HepG2 (cell line): Measurements from ENCODE around the gene ATRAID. TPM values are rescaled to one million over a fixed set of nuclear protein-coding genes. Genes with fewer than 3 reads are reported as not detected.

Experiments used
- CHCHD3 ChIP-seq: sonication (generic); formaldehyde crosslinking; IDR thresholded peaks from 2 replicates; pipeline ENCODE4 v1.8.0; 2022; ENCODE audit warnings: mild to moderate bottlenecking, missing genetic modification reagents, moderate library complexity
- FOXA3 ChIP-seq: IDR thresholded peaks from 2 replicates; pipeline ENCODE4 v1.6.1; 2016; ENCODE audit warnings: missing genetic modification reagents, missing compliant biosample characterization
- HDAC1 ChIP-seq: sonication (generic); formaldehyde crosslinking; IDR thresholded peaks from 2 replicates; pipeline ENCODE4 v1.5.1; 2020; ENCODE audit warnings: mild to moderate bottlenecking, missing genetic modification reagents
- KDM2A ChIP-seq: sonication (generic); formaldehyde crosslinking; IDR thresholded peaks from 2 replicates; pipeline ENCODE4 v1.4.0; 2020; ENCODE audit warnings: low read depth, missing genetic modification reagents, borderline replicate concordance
- MAFK ChIP-seq, 2 experiments: IDR thresholded peaks in 1 of 2; conservative IDR thresholded peaks in 1 of 2; 2 replicates each; pipeline ENCODE4 v1.6.1; 2011; ENCODE audit warnings: improper control_type of control experiment in 2 of 2, low read length in 2 of 2
- MAZ ChIP-seq, 2 experiments: sonication (generic) in 1 of 2; formaldehyde crosslinking in 1 of 2; IDR thresholded peaks; 2 replicates each; pipeline versions ENCODE4 v1.5.0 to v1.6.1; 2012 to 2020; ENCODE audit warnings: low read depth in 2 of 2, mild to moderate bottlenecking in 2 of 2, borderline replicate concordance in 1 of 2, improper control_type of control experiment in 1 of 2, low read length in 1 of 2, missing genetic modification reagents in 1 of 2, moderate library complexity in 1 of 2
- PPARG ChIP-seq: conservative IDR thresholded peaks from 2 replicates; pipeline ENCODE4 v1.6.1; 2016; ENCODE audit warnings: missing biosample characterization, missing genetic modification reagents
- RNF2 ChIP-seq: fragments of 450-650 bp; conservative IDR thresholded peaks from 2 replicates; pipeline ENCODE4 v1.6.1; 2016; ENCODE audit warnings: low read depth
- TARDBP ChIP-seq: sonication (generic); formaldehyde crosslinking; IDR thresholded peaks from 2 replicates; pipeline ENCODE4 v1.8.0; 2022; ENCODE audit warnings: mild to moderate bottlenecking, missing genetic modification reagents
- ZFP36 ChIP-seq: fragments of 150-350 bp; IDR thresholded peaks from 2 replicates; pipeline ENCODE4 v1.6.1; 2018; ENCODE audit warnings: borderline replicate concordance, low read length, low read depth; ENCODE audit not compliant: partially characterized antibody
- ZNF142 ChIP-seq: sonication (generic); formaldehyde crosslinking; IDR thresholded peaks from 2 replicates; pipeline ENCODE4 v1.4.0; 2020; ENCODE audit warnings: missing genetic modification reagents
- ZNF329 ChIP-seq: sonication (generic); formaldehyde crosslinking; IDR thresholded peaks from 2 replicates; pipeline ENCODE4 v1.9.0; 2021; ENCODE audit warnings: low read depth, mild to moderate bottlenecking, missing genetic modification reagents
- ZNF563 ChIP-seq: sonication (generic); formaldehyde crosslinking; IDR thresholded peaks from 2 replicates; pipeline ENCODE4 v1.8.0; 2022; ENCODE audit warnings: mild to moderate bottlenecking, moderate library complexity, missing genetic modification reagents
- ZNF674 ChIP-seq: sonication (generic); formaldehyde crosslinking; IDR thresholded peaks from 2 replicates; pipeline ENCODE4 v1.5.0; 2020; ENCODE audit warnings: low read depth, mild to moderate bottlenecking, missing genetic modification reagents
- ZNF691 ChIP-seq: sonication (generic); formaldehyde crosslinking; IDR thresholded peaks from 2 replicates; pipeline ENCODE4 v1.4.0; 2020; ENCODE audit warnings: missing genetic modification reagents, low read depth, mild to moderate bottlenecking, borderline replicate concordance
- ZNF816 ChIP-seq: sonication (generic); formaldehyde crosslinking; IDR thresholded peaks from 2 replicates; pipeline ENCODE4 v1.8.0; 2022; ENCODE audit warnings: missing genetic modification reagents, mild to moderate bottlenecking, borderline replicate concordance
- polyA plus RNA-seq, 8 experiments: library from polyadenylated mRNA; depleted of rRNA in 3 of 8; stranded (reverse) in 7 of 8; unstranded in 1 of 8; fragments of >200 nt; fragmentation: Illumina TruSeq in 4 of 8; extraction: Trizol in 4 of 8; gene quantifications; 2 replicates each; pipeline versions ENCODE4 v1.2.1 to v1.2.3, GENCODE V29; 2011 to 2016; ENCODE audit warnings: low read depth in 4 of 8, missing spikeins in 1 of 8, mixed read lengths in 1 of 8; ENCODE audit not compliant: insufficient read depth in 1 of 8
- total RNA-seq, 5 experiments: library from RNA; depleted of rRNA; stranded (reverse); fragments of >200 nt; fragmentation: Illumina TruSeq; extraction: Trizol; gene quantifications; 2 replicates each; pipeline ENCODE4 v1.2.3, GENCODE V29; 2016; ENCODE audit warnings: low read depth in 1 of 5
- TF ChIP-seq, protein P1 (sequence below): IDR thresholded peaks from 2 replicates; pipeline ENCODE4 v1.6.1; 2016; ENCODE audit warnings: mild to moderate bottlenecking, missing biosample characterization, missing genetic modification reagents
- TF ChIP-seq, protein P2 (sequence below): sonication (generic); formaldehyde crosslinking; IDR thresholded peaks from 2 replicates; pipeline ENCODE4 v1.4.0; 2020; ENCODE audit warnings: missing genetic modification reagents

The ATRAID gene
- total and polyA plus RNA-seq, 2 of the 13 experiments (the other 11 are each of a cell fraction or from before 2014, with no cell fraction given), result 207 to 382 TPM

DNA sequence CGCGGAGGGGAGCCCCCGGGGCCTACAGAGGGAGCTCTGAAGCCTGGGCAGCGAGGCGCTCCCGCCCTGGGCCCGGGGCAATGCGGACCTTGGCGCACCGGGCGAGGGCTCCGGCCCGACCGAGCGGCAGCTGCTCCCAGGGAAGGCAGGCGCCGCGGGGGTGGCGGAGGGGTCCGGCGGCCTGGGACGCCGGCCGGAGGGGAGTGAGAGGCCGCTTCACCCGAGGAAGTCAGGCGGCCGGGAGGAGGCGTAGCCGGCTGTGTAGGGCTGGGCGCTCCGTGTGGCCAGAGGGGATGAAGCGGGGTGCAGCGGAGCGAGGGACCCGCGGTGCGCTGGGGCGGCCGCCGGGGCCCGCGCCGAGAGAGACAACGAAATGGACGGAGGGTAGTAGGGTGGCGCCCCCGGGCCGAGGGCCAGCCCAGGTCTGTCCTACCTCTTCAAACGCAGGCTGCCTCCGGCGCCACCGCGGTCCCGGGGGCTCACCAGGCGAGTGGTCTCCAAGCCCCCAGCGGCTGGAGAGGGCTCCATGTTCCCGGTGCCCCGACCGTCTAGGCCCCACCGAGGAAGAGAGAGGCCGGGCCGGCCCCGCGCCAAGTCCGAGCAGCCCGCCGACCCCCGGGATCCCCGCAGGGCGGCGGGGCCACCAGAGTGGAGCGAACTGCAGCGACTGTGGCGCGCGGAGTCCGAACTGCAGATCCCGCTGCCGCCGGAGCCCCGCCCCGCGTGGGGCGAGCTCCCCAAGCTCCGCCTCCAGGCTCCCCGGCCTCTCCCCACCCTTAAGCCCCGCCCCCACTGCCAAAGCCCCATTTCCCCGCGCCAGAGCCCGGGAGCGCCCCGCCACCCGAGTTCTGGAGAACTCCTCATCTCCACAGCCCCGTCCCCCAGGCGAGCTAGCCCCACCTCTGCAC lies 50.8 kb downstream of the ATRAID start, which contains the start of gene SLC30A3 (continued):
- 0 out of 2 replicates have a peak, but pooled peaks have one; percentile 39 for TF ChIP-seq ZNF691 (CRISPR knock-in tag)
- TF ChIP-seq CHCHD3 (CRISPR knock-in tag), result 0 out of 2 replicates have a peak, but pooled peaks have one; percentile 61
- 0 out of 2 replicates have a peak, but pooled peaks have one; percentile 39 for TF ChIP-seq ZNF816 (CRISPR knock-in tag)
- TF ChIP-seq, protein P1, sequence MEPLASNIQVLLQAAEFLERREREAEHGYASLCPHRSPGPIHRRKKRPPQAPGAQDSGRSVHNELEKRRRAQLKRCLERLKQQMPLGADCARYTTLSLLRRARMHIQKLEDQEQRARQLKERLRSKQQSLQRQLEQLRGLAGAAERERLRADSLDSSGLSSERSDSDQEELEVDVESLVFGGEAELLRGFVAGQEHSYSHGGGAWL (CRISPR knock-in tag), result no peak
- no peak for TF ChIP-seq TARDBP
- TF ChIP-seq ZNF142 (CRISPR knock-in tag), result peak; percentile 83; the same call in 1 of the 2 replicates
- 0 out of 2 replicates have a peak, but pooled peaks have one; percentile 75 for TF ChIP-seq ZNF674 (CRISPR knock-in tag)
- TF ChIP-seq MAZ (IDR thresholded peaks at IDR 0.05; ENCODE audit: borderline replicate concordance, low read depth, low read length), result no peak
- TF ChIP-seq MAZ (CRISPR knock-in tag; IDR thresholded peaks at IDR 0.05; ENCODE audit: low read depth), result peak; percentile 69; the same call in 1 of the 2 replicates
- 0 out of 2 replicates have a peak, but pooled peaks have one; percentile 16 for TF ChIP-seq KDM2A (CRISPR knock-in tag)
- no peak for TF ChIP-seq MAFK (conservative IDR thresholded peaks at IDR 0.05 in 1 of 2, IDR thresholded peaks at IDR 0.05 in 1 of 2; ENCODE audit: low read length in 2 of 2)
- TF ChIP-seq ZFP36, result peak; percentile 18
- TF ChIP-seq, protein P2, sequence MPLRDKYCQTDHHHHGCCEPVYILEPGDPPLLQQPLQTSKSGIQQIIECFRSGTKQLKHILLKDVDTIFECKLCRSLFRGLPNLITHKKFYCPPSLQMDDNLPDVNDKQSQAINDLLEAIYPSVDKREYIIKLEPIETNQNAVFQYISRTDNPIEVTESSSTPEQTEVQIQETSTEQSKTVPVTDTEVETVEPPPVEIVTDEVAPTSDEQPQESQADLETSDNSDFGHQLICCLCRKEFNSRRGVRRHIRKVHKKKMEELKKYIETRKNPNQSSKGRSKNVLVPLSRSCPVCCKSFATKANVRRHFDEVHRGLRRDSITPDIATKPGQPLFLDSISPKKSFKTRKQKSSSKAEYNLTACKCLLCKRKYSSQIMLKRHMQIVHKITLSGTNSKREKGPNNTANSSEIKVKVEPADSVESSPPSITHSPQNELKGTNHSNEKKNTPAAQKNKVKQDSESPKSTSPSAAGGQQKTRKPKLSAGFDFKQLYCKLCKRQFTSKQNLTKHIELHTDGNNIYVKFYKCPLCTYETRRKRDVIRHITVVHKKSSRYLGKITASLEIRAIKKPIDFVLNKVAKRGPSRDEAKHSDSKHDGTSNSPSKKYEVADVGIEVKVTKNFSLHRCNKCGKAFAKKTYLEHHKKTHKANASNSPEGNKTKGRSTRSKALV, result peak; percentile 92
- TF ChIP-seq RNF2, result peak; percentile 97
- no peak for TF ChIP-seq PPARG (CRISPR knock-in tag)
- no peak for TF ChIP-seq FOXA3 (CRISPR knock-in tag)
- 0 out of 2 replicates have a peak, but pooled peaks have one; percentile 24 for TF ChIP-seq HDAC1 (CRISPR knock-in tag)
- TF ChIP-seq ZNF329 (CRISPR knock-in tag), result 0 out of 2 replicates have a peak, but pooled peaks have one; percentile 44
- peak; percentile 24; the same call in 1 of the 2 replicates for TF ChIP-seq ZNF563 (CRISPR knock-in tag)
